ENCODE measurements around the gene CC2D1A. TPM values are rescaled to one million over a fixed set of nuclear protein-coding genes. Genes with fewer than 3 reads are reported as not detected.
A peak's percentile ranks its signal among the peaks of the same experiment; 100 is the strongest.

CC2D1A gene
- total RNA-seq, 1 donor from 2014 or later, result 69.4 TPM

DNA sequence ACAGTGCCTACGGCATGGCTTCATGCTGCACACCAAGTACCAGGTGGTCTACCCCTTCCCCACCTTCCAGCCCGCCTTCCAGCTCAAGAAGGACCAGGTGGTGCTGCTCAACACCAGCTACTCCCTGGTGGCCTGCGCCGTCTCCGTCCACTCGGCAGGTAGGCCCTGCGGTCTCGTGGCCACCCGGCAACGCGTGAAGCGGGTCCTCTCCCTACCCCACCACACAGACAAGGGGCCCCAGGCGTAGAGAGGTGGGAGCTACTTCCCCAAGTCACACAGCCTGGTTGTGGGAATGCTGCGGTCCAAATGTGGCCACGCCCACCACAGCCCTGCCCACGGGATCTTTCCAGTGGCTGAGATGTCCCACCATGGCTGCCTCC, 50.4 kb downstream of the CC2D1A start:
- H3K9me3 Mint-ChIP-seq (ENCODE audit: low read depth), result no peaks in the 10 kb centered on the region
- H3K27ac Mint-ChIP-seq, result no peak overlapping the region
- H3K4me3 Mint-ChIP-seq (ENCODE audit: low read depth), result no peak overlapping the region
- peaks cover 5% of the 10 kb centered on the region for H3K4me1 Mint-ChIP-seq (ENCODE audit: low read depth)
- TF ChIP-seq, protein P1, sequence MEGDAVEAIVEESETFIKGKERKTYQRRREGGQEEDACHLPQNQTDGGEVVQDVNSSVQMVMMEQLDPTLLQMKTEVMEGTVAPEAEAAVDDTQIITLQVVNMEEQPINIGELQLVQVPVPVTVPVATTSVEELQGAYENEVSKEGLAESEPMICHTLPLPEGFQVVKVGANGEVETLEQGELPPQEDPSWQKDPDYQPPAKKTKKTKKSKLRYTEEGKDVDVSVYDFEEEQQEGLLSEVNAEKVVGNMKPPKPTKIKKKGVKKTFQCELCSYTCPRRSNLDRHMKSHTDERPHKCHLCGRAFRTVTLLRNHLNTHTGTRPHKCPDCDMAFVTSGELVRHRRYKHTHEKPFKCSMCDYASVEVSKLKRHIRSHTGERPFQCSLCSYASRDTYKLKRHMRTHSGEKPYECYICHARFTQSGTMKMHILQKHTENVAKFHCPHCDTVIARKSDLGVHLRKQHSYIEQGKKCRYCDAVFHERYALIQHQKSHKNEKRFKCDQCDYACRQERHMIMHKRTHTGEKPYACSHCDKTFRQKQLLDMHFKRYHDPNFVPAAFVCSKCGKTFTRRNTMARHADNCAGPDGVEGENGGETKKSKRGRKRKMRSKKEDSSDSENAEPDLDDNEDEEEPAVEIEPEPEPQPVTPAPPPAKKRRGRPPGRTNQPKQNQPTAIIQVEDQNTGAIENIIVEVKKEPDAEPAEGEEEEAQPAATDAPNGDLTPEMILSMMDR (IDR thresholded peaks at IDR 0.05; ENCODE audit: unreplicated experiment), result no peak
- H3K27me3 Mint-ChIP-seq, result no peaks in the 10 kb centered on the region
- H3K36me3 Mint-ChIP-seq (ENCODE audit: insufficient read depth), result peaks cover 6% of the 10 kb centered on the region
- DNase-seq (ENCODE audit: low spot score, unreplicated experiment), result no peak

DNA sequence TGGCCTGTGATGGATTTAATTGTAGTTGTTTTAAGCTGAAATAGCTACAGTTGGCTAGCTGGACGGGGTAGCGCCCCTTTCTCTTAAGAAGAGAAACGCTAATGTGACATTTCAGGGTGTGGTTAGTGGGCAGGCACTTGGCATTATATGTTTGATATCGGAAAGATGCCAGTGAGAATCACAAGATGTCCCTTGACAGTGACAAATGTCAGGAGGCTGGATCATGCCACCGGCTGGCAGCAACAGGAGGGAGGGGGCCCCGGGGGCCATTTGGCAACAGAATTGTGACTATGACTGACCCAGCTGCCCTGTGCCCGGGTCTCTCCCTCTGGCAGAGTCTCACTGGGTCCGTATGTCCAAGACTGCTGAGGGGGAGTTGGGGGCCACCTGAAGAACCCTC, 51.0 kb downstream of the CC2D1A start:
- H3K27ac Mint-ChIP-seq, result no peak overlapping the region
- no peak for DNase-seq (ENCODE audit: low spot score, unreplicated experiment)
- H3K36me3 Mint-ChIP-seq (ENCODE audit: insufficient read depth), result peaks cover 9% of the 10 kb centered on the region
- H3K27me3 Mint-ChIP-seq, result no peaks in the 10 kb centered on the region
- no peaks in the 10 kb centered on the region for H3K9me3 Mint-ChIP-seq (ENCODE audit: low read depth)
- TF ChIP-seq, protein P1 (IDR thresholded peaks at IDR 0.05; ENCODE audit: unreplicated experiment), result no peak
- peaks cover 5% of the 10 kb centered on the region for H3K4me1 Mint-ChIP-seq (ENCODE audit: low read depth)
- H3K4me3 Mint-ChIP-seq (ENCODE audit: low read depth), result no peak overlapping the region

DNA sequence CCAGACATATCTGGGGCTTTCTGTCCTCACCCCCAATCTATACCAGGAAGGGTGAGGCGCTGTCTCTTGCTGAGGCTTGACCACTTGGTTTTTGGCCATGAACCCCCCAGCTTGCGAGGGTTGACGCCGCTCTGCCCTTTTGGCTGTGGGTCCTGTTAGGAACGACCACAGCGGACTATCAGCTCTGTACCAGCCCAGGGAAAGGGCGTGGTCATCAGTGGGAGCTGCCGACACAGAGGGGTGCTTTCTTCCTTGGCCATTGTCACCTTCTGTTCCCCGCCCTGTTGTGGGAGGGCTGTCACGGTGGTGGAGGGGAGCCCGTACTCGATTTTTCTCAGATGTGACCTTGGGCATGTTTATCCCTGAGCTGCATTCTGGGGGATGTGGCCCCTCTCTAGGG, 52.0 kb downstream of the CC2D1A start:
- H3K27ac Mint-ChIP-seq, result no peak overlapping the region
- no peaks in the 10 kb centered on the region for H3K27me3 Mint-ChIP-seq
- H3K4me1 Mint-ChIP-seq (ENCODE audit: low read depth), result peaks cover 3% of the 10 kb centered on the region
- H3K9me3 Mint-ChIP-seq (ENCODE audit: low read depth), result no peaks in the 10 kb centered on the region
- peaks cover 9% of the 10 kb centered on the region for H3K36me3 Mint-ChIP-seq (ENCODE audit: insufficient read depth)
- TF ChIP-seq, protein P1 (IDR thresholded peaks at IDR 0.05; ENCODE audit: unreplicated experiment), result no peak
- no peak for DNase-seq (ENCODE audit: low spot score, unreplicated experiment)
- no peak overlapping the region for H3K4me3 Mint-ChIP-seq (ENCODE audit: low read depth)

DNA sequence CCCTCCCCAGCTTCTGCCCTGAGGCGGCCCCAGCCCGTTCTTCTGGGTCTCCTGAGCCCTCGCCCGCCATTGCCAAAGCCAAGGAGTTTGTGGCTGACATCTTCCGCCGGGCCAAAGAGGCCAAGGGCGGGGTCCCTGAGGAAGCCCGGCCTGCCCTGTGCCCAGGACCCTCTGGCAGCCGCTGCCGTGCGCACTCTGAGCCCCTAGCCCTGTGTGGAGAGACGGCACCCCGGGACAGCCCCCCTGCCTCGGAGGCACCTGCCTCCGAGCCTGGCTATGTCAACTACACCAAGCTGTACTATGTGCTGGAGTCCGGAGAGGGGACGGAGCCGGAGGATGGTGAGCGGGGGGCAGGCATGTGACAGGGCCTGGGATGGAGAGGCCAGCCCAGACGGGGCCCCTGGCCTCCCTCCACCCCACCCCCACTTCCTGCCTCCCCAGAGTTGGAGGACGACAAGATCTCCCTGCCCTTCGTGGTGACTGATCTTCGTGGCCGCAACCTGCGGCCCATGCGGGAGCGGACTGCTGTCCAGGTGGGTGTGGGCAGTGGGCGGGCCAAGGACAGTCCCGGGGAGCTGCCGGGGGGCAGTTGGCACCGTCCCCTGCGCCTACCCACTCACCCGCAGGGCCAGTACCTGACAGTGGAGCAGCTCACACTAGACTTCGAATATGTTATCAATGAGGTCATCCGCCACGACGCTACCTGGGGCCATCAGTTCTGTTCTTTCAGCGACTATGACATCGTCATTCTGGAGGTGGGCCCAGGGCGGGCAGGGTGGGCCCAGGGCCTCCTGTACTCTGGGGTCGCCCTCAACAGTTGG, 53.4 kb downstream of the CC2D1A start:
- Mint-ChIP-seq H3K9me3 (ENCODE audit: low read depth) (no peaks in the 10 kb centered on the region), H3K27ac (no peak overlapping the region), H3K36me3 (ENCODE audit: insufficient read depth) (peaks cover 12% of the 10 kb centered on the region), H3K4me1 (ENCODE audit: low read depth) (no peaks in the 10 kb centered on the region), H3K4me3 (ENCODE audit: low read depth) (no peak overlapping the region), H3K27me3 (no peaks in the 10 kb centered on the region)
- TF ChIP-seq, protein P1 (IDR thresholded peaks at IDR 0.05; ENCODE audit: unreplicated experiment), result no peak
- no peak for DNase-seq (ENCODE audit: low spot score, unreplicated experiment)

DNA sequence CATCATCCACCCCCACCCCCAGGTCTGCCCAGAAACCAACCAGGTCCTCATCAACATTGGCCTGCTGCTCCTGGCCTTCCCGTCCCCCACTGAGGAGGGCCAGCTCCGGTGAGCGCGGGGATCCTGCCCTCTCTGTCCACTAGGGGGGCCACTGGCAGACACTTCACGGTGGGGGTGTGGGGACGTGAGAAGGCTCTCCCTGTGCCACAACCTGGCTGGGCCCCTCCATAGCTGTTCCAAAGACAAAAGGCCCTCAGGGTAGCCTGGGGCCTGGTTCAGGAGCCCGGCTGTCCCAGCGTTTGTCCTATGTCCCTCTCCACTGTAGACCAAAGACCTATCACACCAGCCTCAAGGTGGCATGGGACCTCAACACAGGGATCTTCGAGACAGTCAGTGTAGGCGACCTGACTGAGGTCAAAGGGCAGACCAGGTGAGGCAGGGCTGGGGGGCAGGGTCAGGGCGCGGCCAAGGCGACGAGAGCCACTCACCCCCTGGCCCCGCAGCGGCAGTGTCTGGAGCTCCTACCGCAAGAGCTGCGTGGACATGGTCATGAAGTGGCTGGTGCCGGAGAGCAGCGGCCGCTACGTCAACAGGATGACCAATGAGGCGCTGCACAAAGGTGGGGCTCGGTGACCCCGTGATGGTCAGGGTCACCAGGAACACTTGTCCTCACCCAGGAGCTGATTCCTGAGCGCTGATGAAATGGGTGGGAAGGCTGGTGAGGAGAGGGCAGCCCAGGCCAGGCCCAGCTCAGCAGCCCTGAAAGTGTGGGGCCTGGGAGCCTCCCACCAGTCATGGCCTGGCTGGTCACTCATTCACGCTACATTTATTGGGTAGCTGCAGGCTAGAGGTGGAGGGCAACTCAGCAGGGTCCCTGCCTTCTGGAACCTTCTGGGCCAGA, 54.2 kb downstream of the CC2D1A start:
- peaks cover 20% of the 10 kb centered on the region for H3K36me3 Mint-ChIP-seq (ENCODE audit: insufficient read depth)
- DNase-seq (ENCODE audit: low spot score, unreplicated experiment), result no peak

More for the DNA sequence above, 54.2 kb downstream of the CC2D1A start:
- peaks cover 3% of the 10 kb centered on the region for H3K27me3 Mint-ChIP-seq
- H3K27ac Mint-ChIP-seq, result peak overlapping the region; percentile 62
- H3K9me3 Mint-ChIP-seq (ENCODE audit: low read depth), result no peaks in the 10 kb centered on the region
- TF ChIP-seq, protein P1 (IDR thresholded peaks at IDR 0.05; ENCODE audit: unreplicated experiment), result peak; percentile 34
- no peaks in the 10 kb centered on the region for H3K4me1 Mint-ChIP-seq (ENCODE audit: low read depth)
- H3K4me3 Mint-ChIP-seq (ENCODE audit: low read depth), result no peak overlapping the region
